ENCODE results near the gene KLF15.

KLF15 gene

DNA sequence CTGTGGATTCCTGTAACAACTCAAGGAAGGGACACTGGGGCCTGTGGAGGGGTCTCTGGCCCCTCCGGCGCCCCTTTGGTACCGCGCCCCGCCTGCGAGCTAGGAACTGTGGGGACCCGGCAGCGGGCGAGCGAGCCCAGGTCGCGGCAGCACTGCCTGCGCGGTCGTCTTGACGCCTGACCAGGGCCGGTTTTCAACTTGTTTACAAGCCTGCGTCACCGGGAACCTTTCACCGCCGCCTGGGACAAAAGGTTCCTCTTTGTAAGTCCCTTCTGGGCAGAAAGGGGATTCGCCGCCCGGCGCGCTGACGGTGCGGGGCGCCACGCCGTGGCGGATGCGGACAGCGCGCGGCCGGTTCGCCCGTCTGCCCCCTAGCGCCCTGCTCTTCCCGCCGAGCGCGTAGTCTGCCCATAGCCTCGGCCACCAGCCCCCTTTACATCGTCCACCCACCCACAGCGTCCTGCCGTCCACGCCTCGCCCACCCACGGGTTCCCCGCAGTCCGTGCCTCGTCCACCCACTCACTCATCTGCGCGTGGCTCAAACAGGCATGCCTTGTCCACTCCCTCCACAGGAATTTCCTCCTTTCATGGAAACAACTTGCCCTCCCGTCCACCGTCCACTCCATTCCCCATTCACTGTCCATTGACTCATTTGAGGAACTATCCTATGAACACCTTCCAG, 32.0 kb upstream of the KLF15 start:
- DNase-seq (ENCODE audit: low spot score), result peak; percentile 77

DNA sequence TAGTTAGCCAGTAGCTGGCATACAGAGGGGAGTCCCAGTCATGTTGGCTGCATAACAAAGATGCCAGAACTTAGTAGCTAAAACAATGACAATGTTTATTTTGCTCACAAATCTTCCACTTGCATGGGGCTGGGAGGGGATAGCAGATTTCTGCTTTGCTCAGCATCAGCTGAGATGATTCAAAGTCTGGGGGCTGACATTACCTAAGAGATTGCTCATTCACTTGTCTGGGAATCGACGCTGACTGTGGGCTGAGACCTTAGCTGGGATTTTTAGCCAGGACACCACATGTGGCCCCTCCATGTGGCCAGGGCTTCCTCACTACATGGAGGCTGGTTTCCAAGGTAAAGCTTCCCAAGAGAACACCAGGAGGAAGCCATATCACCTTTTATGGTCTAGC, 24.8 kb upstream of the KLF15 start:
- DNase-seq (ENCODE audit: low spot score), result no peak

DNA sequence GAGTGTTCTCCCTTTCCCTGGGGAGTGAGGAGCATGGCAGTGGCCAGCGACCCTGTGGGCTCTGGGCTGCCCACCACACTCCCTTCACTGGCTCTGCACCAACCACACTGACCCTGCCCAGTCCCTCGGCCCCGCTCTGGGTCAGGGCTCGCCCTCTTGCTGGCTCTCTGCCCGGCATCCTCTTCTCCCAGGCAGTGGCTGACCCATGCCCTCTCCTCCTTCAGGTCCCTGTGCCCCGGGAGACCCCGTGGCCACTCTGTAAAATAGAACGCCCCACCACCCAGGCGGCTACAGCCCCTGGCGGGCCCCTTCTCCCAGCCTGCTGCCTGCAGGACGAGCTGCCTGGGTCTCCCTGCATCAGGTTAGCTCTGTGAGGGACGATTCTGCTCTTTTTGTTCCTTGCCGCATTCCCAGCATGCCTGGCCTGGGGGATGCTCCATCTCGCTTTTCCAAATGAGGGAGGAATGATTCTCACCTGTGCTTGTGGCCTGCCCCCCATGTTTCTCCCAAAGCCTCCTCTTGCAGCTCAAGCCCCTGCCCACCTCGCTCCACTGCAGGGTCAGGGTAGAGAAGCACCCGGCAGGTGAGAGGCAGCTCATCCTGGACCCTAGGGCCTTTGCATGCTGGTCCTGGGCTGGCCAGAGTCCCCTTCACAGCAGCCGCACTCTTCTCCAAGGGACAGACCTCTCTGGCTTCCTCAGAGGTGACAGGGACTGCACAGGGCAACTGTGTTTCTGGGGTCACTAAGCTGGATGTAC, 23.0 kb upstream of the KLF15 start:
- DNase-seq (ENCODE audit: low spot score), result no peak

DNA sequence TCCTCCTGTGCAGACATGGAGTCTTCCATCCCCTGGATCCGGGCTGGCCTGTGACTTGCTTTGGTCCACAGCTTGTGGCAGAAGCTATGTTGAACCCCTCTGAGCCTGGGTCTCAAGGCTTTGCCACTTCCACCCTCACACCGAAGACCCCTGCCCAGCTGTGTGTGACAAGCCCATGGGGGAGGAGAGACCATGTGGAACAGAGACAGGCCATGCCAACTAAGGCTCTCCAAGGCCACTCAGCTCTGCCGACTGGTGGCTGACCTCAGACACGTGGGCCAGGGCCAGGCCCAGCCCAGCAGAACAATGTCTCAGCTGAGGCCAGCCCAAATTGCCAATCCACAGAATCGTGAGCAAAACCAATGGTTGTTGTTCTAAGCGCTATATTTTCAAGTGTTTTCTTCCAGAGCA, 21.1 kb upstream of the KLF15 start:
- no peak for DNase-seq (ENCODE audit: low spot score)

DNA sequence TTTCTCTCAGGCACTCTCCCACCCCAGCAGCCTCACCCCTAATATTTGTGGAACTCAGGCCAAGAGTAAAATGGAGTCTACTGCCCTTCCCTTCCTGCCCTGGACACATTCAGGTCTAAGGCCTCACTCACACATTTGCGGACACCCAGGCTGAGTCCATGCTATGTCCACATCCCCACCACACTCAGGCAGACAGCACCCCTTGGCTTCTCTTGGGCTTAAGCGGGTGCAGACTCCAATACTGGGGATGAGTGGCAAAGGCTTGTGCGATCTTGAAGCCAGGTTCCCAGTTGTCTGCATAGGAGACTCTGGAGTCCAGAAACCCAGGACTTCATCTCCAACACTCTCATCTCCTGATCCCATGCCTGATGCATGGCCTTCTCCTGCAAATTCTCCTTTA, 20.0 kb upstream of the KLF15 start:
- no peak for DNase-seq (ENCODE audit: low spot score)

DNA sequence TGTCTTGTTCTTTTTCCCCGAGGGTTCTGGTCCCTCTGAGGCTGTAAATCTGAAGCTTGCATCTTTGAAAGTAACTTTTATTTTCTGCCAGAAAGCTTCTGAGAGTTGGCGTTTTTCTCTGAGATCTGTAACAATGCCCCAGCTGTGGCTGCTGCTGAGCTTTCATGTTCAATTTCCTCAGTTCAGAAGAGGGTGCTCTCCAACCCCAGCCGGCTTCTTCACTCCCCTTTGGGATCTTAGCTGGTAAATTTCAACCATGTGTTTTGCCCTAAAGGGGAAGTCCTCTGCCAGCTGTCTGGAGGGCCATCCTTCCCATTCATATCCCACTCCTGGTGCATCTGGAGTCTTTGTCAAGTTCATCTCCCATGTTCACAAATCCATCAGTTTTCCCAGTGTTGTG, 19.2 kb upstream of the KLF15 start:
- no peak for DNase-seq (ENCODE audit: low spot score)

DNA sequence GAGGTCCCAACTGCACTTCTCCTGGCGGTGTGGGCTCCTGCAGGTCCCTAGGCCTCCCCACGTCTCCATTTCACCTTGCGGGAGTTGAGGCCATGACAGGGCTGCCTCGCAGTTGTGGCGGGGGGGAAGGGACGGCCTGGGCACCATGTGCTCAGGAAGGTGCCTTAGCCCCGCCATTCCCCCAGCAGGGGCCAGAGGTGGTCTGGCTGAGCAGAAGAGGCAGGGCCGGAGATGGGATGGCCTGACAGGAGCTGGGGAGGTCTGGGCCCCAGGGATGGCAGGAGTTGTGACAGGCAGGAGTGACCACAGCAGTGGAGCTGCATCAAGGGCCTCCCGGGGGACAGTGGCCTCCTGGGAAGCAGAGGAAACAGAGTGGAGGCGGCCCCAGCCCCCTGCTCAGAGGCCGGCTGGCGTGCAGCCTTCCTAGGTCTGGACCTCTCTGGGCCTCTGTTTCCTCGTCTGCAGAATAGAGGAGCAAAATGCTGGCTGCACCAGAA, 18.7 kb upstream of the KLF15 start:
- DNase-seq (ENCODE audit: low spot score), result no peak

DNA sequence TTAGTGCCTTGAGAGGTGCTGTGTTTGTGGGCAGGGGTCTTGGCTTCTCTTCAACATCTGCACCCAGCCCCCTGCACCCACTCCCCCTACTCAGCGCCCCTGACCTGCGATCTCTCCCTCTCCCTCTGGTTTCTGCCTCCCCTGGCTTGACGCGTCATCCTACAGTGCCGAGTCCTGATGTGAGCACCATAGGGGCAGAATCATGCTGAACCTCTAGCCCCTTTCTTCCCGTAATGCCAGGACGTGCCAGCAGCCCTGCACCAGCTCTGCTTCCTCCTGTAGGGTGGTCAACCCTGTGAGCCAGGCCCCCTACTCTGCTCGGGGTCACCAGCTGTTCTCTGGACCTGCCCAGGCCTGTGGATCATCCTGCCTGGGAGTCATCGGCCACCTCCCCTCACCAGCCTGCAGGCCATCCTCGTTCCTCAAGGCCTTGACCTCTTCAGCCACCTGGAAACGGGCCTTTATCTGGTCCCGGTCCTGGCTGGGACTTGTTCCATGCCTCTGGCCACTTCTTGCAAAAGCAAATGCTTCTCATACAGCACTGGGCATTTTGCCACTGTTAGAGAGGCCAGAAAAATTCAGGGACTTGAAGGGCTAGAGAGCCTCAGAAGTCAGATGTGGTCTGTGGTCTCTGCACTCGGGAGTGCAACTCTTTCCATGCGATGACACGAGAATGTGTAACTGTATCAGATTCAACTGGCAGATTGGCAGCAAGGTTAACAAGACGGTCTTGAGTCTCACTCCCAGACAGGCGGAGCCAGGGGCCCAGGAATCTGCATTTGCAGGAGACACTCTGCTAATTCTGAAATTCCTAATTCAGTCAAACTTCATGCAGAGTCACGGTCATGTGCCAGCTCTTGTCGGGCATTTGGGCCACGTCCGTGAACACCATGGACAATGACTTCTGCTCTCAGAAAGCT, 16.7 kb upstream of the KLF15 start:
- no peak for DNase-seq (ENCODE audit: low spot score)

DNA sequence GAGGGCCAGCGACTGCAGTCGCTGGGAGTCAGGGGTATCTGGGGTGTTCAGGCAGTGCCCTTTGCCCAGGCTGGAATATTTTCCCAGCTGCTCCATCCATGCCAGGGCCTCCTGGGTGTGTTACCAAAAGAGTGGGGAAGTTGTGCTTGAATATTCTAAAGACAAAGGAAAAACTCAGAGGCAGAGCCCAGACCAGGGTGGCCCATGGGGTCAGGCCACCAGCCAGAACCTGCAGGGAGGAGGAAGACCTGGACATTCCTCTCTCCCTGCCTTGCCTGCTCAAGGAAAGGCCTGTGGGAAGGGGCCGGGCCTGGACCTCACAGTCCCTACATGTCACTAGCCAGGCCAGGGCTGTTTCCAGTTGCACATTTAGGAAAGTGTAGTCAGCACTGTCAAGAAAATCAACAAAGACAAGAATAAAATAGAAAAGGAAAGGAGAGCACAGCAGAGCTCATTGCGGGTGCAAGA, 16.0 kb upstream of the KLF15 start:
- DNase-seq (ENCODE audit: low spot score), result no peak

DNA sequence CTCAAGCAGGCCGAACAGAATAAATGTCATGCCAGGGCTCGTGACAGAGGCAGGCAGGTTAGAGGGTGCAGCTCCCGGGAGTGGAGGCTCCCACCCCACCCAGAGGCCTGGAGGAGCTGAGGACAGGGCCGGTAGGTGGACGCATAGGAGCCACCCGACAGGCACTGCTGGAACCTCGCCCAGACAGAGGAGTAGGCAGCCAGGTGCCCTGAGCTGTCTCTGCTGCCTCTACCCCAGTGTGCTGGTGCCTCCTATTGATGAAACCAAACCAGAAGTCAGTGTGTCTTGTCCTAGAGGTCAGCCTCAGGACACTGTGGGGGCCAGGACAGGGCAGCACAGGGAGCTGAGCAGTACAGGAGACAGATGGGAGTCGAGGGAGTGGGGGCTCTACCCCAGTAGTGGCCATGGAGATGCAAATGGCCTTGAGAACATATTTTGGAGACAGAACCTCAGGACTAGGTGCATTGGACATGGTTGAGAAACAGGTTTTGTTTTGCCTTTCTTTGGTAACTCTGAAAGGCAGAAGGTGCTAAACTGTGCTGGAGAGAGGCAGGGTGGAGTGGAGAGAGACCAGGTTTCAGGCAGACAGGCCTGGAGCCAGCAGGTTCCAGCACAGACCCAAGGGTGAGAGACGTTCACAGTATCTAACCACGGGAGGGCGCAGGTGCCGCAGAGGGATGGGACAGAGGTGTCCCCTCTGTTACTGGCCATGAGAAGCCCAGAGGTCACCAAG, 15.4 kb upstream of the KLF15 start:
- no peak for DNase-seq (ENCODE audit: low spot score)

DNA sequence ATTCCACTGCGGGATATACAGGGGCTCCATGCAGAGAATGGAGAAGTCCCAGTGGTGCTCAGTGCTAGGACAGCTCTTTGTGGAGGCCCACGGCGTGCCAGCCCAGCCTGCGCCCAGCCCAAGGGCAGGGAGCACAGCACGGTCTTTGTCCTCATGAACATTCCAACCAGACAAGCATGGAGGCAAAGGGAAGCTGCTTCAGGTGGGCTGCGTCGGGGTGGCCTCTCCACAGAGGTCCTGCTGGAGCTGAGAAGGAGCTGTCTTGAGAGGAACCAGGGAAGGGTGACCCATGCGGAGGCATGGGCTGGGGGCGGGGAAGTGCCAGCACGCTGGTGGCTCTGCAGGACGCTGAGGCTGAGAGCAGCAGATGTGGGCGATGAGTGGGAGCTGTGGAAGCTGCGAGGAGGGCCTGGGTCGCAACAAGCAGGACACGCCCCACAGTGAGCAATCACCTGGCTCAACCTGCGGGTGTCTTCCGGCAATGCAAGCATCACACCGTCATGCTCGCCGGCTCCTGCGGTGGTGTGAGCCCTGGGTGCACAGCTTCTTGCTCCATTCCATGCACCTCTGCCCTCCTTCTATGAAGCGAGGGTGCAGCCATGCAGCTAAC, 14.0 kb upstream of the KLF15 start:
- no peak for DNase-seq (ENCODE audit: low spot score)

DNA sequence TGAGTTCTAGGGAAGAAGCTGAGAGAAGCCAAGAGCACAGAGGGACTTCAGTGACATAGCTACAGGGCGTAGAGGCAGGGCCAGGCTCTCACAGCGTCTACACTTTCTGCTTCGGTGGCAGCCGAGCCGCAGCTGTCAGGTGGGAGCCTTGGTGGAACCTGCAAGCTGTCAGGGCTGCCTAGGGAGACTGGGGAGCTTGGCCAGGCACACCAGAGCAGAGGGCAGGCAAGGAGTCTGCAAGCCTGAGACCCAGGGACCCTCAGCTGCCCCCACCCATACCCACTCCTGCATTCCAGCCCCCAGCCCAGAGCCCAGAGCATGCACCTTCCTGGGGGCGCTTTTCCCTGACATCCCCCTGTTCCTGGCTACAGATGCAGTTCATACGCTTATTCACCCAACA, 13.4 kb upstream of the KLF15 start:
- no peak for DNase-seq (ENCODE audit: low spot score)

DNA sequence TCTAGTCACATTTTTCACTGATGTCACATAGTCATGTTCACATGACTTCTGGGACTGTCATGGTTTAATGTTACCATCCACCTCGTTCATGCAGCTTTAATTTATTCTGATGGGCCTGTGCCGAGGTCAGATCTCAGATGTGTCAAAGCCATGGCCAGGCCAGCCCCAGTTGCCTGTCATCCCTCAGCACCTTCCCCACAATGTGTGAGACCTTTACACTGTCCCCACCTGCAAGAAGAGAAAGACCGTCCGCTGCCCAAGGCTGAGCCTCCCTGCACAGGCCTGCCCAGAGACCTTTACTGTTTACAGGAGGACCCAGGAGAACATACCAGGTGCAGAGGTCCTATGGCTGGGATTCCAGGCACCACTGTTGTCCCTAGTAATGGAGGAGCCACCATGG, 12.8 kb upstream of the KLF15 start:
- no peak for DNase-seq (ENCODE audit: low spot score)

DNA sequence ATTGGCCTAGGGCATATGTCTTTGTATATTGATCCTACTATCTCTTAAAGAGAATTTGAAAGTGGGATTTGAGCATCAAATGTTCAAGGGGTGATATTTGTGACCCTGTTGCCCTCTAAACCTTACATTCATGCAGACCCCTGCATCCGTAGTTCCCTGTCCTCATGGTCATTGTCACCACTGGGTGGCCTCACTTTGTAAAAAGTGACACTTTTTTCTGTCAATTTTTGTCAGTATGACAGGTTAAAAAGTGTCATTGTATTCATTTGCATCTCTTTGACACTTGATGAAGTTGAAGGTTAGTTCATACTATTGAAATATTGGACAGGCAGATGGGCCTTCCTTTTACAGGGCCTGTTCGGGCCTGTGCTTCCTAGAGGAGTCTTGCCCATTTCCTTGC, 12.3 kb upstream of the KLF15 start:
- no peak for DNase-seq (ENCODE audit: low spot score)

DNA sequence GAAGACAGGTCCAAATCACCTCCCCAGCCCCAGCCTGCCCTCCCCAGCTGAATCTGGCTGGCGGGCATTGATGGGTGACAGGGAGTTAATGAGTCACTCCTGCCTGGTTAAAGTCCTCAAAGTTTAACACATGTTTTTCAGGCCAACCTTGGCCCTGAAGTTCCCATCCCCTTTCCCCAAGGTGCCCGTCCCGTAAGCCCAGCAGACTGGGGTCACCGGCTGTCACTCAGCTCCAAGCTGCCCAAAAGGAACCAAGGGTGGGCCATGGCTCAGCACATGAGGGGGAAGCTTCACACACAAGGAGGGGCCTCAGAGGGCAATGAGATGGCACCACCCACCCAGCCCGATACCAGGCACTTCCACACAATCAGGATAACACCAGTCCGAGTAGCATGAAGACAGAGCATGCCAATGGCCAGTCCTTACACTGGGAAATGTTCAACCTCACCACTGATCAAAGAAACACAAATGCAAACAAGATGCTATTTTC, 10.2 kb upstream of the KLF15 start:
- DNase-seq (ENCODE audit: low spot score), result no peak

DNA sequence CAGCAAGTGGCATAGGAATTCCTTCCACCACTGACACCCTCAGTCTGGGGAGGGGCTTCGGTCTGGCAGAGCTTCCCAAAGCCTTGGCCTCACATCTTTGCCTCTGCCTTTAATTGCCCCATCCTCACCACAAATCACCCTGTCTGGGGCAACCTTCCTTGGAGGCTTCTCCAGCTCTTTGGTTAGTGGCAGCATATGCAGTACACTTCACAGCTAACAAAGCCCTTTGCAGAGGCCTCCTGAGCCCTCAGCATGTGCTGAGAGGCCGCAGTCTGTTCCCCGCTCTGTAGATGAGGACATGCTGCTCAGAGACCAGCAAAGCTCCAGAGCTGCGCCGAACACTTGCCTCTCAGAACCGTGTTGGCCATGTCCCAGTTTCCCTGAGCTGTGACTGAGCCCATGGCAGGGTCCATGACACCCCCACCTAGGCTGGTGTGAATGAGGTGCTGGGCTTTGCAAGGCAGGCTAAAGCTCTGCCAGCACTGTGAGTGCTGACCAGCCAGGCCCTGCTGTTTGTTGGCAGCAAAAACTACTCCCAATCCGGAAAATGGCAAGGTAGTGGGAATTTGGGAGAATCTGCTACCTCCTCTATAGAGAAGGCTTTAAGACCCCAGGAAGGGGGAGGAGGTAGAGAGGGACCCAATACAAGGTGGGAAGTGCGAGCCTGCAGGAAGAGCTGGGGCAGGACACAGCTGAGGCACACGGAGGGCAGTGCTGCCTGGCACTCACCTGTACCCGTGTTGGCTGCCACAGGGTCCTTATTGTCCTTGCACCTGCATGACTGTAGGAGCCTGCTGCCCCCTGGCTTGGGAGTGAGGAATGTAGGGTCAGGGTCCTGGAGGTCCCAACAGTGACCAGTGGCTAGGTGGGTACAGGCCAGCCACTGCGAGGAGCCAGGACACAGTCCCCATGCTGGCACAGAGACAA, 8.4 kb upstream of the KLF15 start:
- no peak for DNase-seq (ENCODE audit: low spot score)

DNA sequence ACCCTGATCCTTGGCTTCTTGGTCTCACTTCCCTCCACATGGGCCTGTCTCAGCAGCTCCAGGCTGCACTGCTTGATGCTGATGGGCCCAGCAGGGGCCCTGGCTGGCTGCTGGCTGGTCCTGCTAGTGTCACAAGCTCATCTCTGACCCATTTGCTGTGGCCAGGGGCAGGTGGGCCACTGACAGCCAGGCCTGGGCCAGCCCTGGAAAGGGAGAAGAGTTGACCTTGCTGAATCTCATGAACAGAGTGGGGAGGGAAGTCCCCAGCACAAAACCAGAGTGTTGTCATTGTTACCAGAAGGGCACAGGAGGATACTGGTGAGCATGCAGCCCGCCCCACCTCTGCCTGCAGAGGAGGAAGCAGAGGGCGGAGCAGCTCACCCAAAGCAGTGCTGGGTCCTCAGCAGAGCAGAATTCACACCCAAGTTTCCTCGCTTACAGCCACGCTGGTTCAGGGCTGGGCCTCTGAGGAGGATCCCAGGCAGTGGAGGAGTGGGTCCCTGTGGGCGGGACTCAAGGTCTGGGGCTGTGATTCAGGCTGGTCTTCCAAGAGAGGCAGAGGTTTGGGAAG, 7.6 kb upstream of the KLF15 start:
- DNase-seq (ENCODE audit: low spot score), result no peak

DNA sequence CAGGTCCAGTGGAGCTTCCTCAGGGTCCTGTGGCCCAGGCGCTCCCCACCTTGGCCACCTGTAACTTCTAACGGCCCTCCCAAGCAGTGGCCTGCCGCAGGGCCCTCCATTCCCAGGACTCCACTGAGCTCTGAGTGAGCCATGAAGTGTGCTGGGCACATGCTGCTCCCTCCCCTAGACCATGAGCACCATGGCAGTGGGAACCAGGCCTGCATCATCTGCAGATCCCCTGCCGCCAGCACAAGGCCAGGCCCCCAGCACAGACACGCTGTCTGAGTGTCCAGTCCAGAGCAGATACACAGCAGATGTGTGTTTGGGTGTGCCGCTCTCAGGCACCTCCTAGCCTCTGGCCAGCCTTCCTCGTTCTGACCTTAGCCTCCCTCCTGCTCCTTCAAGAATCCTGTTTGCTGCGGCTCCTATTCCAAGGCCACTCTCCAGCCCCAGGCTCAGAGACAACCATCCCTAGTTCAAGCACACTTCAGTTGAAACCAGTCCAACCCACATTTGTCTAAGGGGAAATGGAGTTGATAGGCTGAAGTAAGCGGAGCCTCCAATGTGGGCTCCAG, 7.0 kb upstream of the KLF15 start:
- no peak for DNase-seq (ENCODE audit: low spot score)

DNA sequence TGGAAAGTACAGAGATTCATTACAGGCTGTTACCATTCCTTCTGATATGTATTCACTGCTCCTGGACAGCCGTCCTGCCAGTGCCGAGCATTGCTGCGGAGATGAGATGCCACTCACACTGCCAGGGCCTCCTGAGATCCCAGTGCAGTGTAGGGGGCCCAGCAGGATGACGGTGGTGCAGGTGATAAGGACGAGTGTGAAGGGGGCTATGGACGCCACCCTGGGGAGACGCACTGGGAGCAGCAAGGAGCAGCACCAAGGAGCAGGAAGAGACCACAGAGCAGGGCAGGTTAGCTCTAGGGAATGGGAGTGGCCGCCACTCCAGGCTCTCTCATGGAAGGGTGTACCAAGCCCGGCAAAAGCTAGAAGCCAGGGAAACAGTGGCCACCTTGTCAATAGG, 4.0 kb upstream of the KLF15 start:
- no peak for DNase-seq (ENCODE audit: low spot score)

DNA sequence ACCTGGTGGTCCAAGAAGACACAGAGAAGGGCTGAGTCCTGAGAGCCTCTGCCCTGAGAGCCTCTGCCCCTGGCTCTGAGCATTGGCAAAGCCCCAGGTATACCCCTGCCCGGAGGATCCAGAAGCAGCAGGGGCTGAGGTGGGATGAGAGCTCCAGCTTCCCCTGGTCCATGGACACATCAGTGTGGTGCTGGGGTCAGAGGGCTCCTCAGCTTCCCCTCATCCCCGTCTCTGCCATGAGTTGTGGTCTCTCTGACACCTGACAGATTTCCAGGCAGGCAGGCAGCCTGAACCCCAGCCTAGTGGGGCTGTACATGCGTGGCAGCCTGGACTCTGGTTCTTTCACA, 3.5 kb upstream of the KLF15 start:
- DNase-seq (ENCODE audit: low spot score), result no peak
